ENCODE results near the gene PIGK.

DNA sequence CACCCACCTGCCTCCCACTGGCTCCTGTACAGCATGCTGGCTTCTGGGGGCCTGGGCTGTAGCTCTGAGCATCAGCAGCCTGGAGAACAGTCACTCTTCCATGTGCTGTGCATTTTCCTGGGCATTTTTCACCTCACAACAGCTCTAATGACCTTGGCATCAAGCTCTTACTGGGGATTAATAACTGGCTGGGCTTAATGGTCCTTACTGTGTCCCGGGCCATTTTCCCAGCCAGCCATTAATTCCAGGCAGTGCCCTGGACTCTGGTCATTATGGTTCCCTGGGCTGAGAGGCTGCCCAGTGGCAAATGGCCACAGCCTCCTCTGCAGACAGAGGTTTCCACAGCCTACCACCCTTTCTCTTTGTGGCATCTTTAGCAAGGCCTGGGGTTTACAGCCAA is 180.1 kb downstream of the PIGK start:
- TF ChIP-seq GATA2 (IDR thresholded peaks at IDR 0.05; ENCODE audit: low read depth, low read length) (no peak), GATA3 (IDR thresholded peaks at IDR 0.05; ENCODE audit: low read depth, low read length) (no peak)

Data from SH-SY5Y (cell line).